WTC11 (cell line): ENCODE measurements around the gene NEAT1. TPM values are rescaled to one million over a fixed set of nuclear protein-coding genes. Genes with fewer than 3 reads are reported as not detected.
A peak's percentile ranks its signal among the peaks of the same experiment; 100 is the strongest.
"Not testable (repeated sequence)": the region's sequence is repeated elsewhere in the genome, so short reads cannot be mapped to it uniquely, and the experiment has no call there.

Source experiments
- ATAC-seq: fragments of 200-7000 bp; cut with Tn5 transposase; 2 replicates; pipeline ENCODE4 v1.10.0; 2021; ENCODE audit warnings: mild to moderate bottlenecking, moderate library complexity
- CTCF ChIA-PET: fragments of 300-600 bp; sonication (Branson Sonifier 250); formaldehyde crosslinking; loops from one replicate; lab custom pipeline; 2021; ENCODE audit warnings: antibody characterized with exemption; lab: Charles Lee
- POLR2A ChIA-PET: fragments of 350-600 bp; sonication (Branson Sonifier 250); formaldehyde crosslinking; loops from one replicate; lab custom pipeline; 2021; ENCODE audit warnings: antibody characterized with exemption; lab: Charles Lee
- DNase-seq: peaks from one replicate; pipeline ENCODE4 v3.0.0; 2021; ENCODE audit warnings: low spot score
- H3K27ac Mint-ChIP-seq: 2 replicates; pipeline ENCODE4 v1.8.0; 2021; ENCODE audit warnings: mixed read lengths
- H3K27me3 Mint-ChIP-seq: 2 replicates; pipeline ENCODE4 v1.8.0; 2021; ENCODE audit warnings: low read depth, mild to moderate bottlenecking, moderate library complexity, mixed read lengths
- H3K36me3 Mint-ChIP-seq: 2 replicates; pipeline ENCODE4 v1.8.0; 2021; ENCODE audit warnings: mixed read lengths
- H3K4me1 Mint-ChIP-seq: 2 replicates; pipeline ENCODE4 v1.8.0; 2022; ENCODE audit warnings: mixed read lengths
- H3K4me3 Mint-ChIP-seq: 2 replicates; pipeline ENCODE4 v1.8.0; 2021; ENCODE audit warnings: mild to moderate bottlenecking, moderate library complexity, mixed read lengths
- H3K9me3 Mint-ChIP-seq: 2 replicates; pipeline ENCODE4 v1.8.0; 2021; ENCODE audit warnings: mixed read lengths
- EMX1 ChIP-seq: fragments of 250-450 bp; sonication (Bioruptor Pico); IDR thresholded peaks from 2 replicates; pipeline ENCODE4 v1.8.0; 2021; ENCODE audit warnings: mild to moderate bottlenecking
- KAT7 ChIP-seq: sonication (generic); formaldehyde crosslinking; IDR thresholded peaks from 2 replicates; pipeline ENCODE4 v1.8.1; 2023; ENCODE audit warnings: missing genetic modification reagents, mild to moderate bottlenecking, borderline replicate concordance
- MLX ChIP-seq: sonication (generic); formaldehyde crosslinking; IDR thresholded peaks from 2 replicates; pipeline ENCODE4 v1.8.1; 2023; ENCODE audit warnings: mild to moderate bottlenecking, missing genetic modification reagents, moderate library complexity
- RELA ChIP-seq: sonication (generic); formaldehyde crosslinking; IDR thresholded peaks from 2 replicates; pipeline ENCODE4 v1.8.1; 2022; ENCODE audit warnings: missing genetic modification reagents, mild to moderate bottlenecking, borderline replicate concordance
- SMAD4 ChIP-seq: sonication (generic); formaldehyde crosslinking; IDR thresholded peaks from 2 replicates; pipeline ENCODE4 v1.8.0; 2022; ENCODE audit warnings: mild to moderate bottlenecking, missing genetic modification reagents
- STAT6 ChIP-seq: sonication (generic); formaldehyde crosslinking; conservative IDR thresholded peaks from 2 replicates; pipeline ENCODE4 v1.8.1; 2023; ENCODE audit warnings: mild to moderate bottlenecking, low read depth, missing genetic modification reagents, moderate library complexity
- TCF7 ChIP-seq: sonication (generic); formaldehyde crosslinking; IDR thresholded peaks from 2 replicates; pipeline ENCODE4 v1.8.0; 2022; ENCODE audit warnings: mild to moderate bottlenecking, low read depth, missing genetic modification reagents, moderate library complexity
- ZMAT4 ChIP-seq: fragments of 250-450 bp; sonication (Bioruptor Pico); IDR thresholded peaks from 2 replicates; pipeline ENCODE4 v1.9.0; 2021; ENCODE audit warnings: mild to moderate bottlenecking
- total RNA-seq: library from RNA; stranded (reverse); gene quantifications from 3 replicates; pipeline ENCODE4 v1.2.3, GENCODE V29; 2021

Gene NEAT1
- total RNA-seq, 1 experiment from 2014 or later = 38.1 TPM

GRCh38 chr11:65412271-65413076, 10.1 kb upstream of the NEAT1 start (continued):
- no peak for TF ChIP-seq STAT6 (CRISPR knock-in tag)

GRCh38 chr11:65413077-65413664, 9.4 kb upstream of the NEAT1 start:
- not testable (repeated sequence) for H3K27ac Mint-ChIP-seq, H3K4me3 Mint-ChIP-seq

GRCh38 chr11:65414776-65415498, 7.7 kb upstream of the NEAT1 start:
- no peaks in the 10 kb centered on the region for H3K9me3 Mint-ChIP-seq
- DNase-seq (no peak), ATAC-seq (no peak)
- no peak overlapping the region for H3K4me3 Mint-ChIP-seq
- no peak for TF ChIP-seq RELA (CRISPR knock-in tag)
- no peak for TF ChIP-seq ZMAT4
- no peak for TF ChIP-seq MLX
- TF ChIP-seq KAT7 (CRISPR knock-in tag) = no peak
- no peak for TF ChIP-seq SMAD4 (CRISPR knock-in tag)
- no peak overlapping the region for H3K27ac Mint-ChIP-seq
- ChIA-PET POLR2A (interaction anchor here (2.3 to 10.9 kb wide), 3 partner anchors 63 to 93 kb away, joined by 10 to 135 read pairs (median 37); no protein-coding TSS in a partner anchor), CTCF (interaction anchor here (0.6 to 12.8 kb wide), 26 partner anchors 10 to 396 kb away, joined by 3 to 224 read pairs (median 6); no protein-coding TSS in a partner anchor)
- peaks cover 2% of the 10 kb centered on the region; the same call in 1 of the 2 replicates for H3K36me3 Mint-ChIP-seq
- peaks cover 43% of the 10 kb centered on the region for H3K4me1 Mint-ChIP-seq
- H3K27me3 Mint-ChIP-seq = 0 out of 2 replicates have a peak, but pooled peaks cover 2% of the 10 kb centered on the region

More at GRCh38 chr11:65413077-65413664, 9.4 kb upstream of the NEAT1 start:
- peak; percentile 5 for DNase-seq
- ATAC-seq, POLR2A ChIA-PET, H3K9me3 Mint-ChIP-seq, H3K27me3 Mint-ChIP-seq: not testable (repeated sequence)
- CTCF ChIA-PET = interaction anchor here (1.3 kb wide), 1 partner anchor 97 kb away, joined by 7 read pairs; no protein-coding TSS in a partner anchor
- Mint-ChIP-seq H3K36me3 (peaks cover 15% of the 10 kb centered on the region), H3K4me1 (peaks cover 27% of the 10 kb centered on the region)

- ChIA-PET POLR2A (interaction anchor here (0.6 to 10.9 kb wide), 7 partner anchors 44 to 92 kb away, joined by 3 to 135 read pairs (median 10); partner anchors contain the start of gene MALAT1), CTCF (interaction anchor here (0.6 to 12.8 kb wide), 52 partner anchors 9 to 443 kb away, joined by 3 to 224 read pairs (median 6); partner anchors contain the start of genes FRMD8, MALAT1 and ZNRD2)
- no peak for ATAC-seq
- DNase-seq = no peak
- Mint-ChIP-seq H3K4me1 (peaks cover 49% of the 10 kb centered on the region), H3K36me3 (no peaks in the 10 kb centered on the region; the same call in 1 of the 2 replicates), H3K9me3 (no peaks in the 10 kb centered on the region), H3K27me3 (0 out of 2 replicates have a peak, but pooled peaks cover 2% of the 10 kb centered on the region), H3K4me3 (peak overlapping the region; percentile 20), H3K27ac (no peak overlapping the region)
- TF ChIP-seq RELA (CRISPR knock-in tag) (0 out of 2 replicates have a peak, but pooled peaks have one; percentile 40), EMX1 (CRISPR knock-in tag) (0 out of 2 replicates have a peak, but pooled peaks have one; percentile 0), TCF7 (no peak)
Observed at GRCh38 chr11:65415499-65416340, 6.9 kb upstream of the NEAT1 start.
